Nephron (organoid): ENCODE measurements around the gene KRTAP10-3.

Experiments used
- H3K27ac Mint-ChIP-seq, 3 experiments: 2 replicates each; pipeline ENCODE4 v1.8.0; 2020; ENCODE audit warnings: mixed read lengths in 3 of 3, mild to moderate bottlenecking in 2 of 3, moderate library complexity in 1 of 3
- H3K27me3 Mint-ChIP-seq: 2 replicates; pipeline ENCODE4 v1.8.0; 2021; ENCODE audit warnings: low read depth, mild to moderate bottlenecking, moderate library complexity, mixed read lengths
- H3K36me3 Mint-ChIP-seq: 2 replicates; pipeline ENCODE4 v1.8.0; 2020; ENCODE audit warnings: low read depth, mixed read lengths
- H3K4me1 Mint-ChIP-seq: 2 replicates; pipeline ENCODE4 v1.8.0; 2020; ENCODE audit warnings: mixed read lengths
- H3K4me3 Mint-ChIP-seq, 3 experiments: 2 replicates each; pipeline ENCODE4 v1.8.0; 2020; ENCODE audit warnings: mild to moderate bottlenecking in 3 of 3, mixed read lengths in 3 of 3, moderate library complexity in 2 of 3
- H3K9me3 Mint-ChIP-seq: 2 replicates; pipeline ENCODE4 v1.8.0; 2020; ENCODE audit warnings: mixed read lengths
- TF ChIP-seq, protein P1 (sequence below), 3 experiments: fragments of 200-600 bp; sonication (generic); IDR thresholded peaks; one replicate each; pipeline ENCODE4 v1.5.0; 2021; ENCODE audit warnings: antibody characterized with exemption in 3 of 3; ENCODE audit not compliant: unreplicated experiment in 3 of 3

The KRTAP10-3 gene

DNA sequence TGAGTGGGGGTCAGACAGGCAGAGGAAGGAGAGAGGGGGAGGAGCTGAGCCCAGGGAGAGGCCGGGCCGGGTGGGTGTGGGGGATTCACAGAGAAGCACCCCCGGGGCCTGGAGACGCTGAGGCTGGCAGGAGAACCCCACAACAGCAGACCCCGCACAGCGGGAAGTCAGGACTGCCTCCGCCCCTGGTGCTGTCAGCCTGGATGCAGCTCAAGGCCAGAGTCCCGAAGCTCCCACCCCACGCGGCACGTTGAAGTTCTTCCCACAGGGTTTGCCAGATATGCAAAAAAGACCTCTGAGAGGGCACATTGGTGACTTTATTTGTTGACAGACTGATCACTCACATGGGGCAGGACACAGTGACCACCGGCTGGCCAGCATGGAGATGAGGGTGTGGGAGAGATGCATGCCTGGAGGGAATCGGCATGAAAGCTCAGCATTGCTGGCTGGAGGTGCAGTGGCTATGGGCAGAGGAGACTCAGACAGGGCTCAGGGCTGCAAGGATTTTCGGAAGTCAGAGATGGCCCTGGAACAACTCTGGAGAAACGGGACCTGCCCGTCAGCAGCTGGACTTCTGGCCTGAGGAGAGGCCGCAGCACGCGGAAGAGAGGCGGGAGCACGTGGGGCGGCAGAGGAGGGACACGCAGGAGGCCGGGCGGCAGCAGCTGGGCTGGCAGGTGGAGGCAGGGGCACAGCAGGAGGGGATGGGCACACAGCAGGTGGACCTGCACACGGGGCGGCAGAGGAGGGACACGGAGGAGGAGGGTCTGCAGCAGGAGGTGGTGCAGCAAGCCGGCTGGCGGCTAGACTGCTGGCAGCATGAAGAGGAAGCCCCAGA, 885 bp downstream of the KRTAP10-3 start:
- Mint-ChIP-seq H3K27me3 (peaks cover 28% of the 10 kb centered on the region), H3K4me1 (peaks cover 33% of the 10 kb centered on the region), H3K4me3 (peak overlapping the region in 1 of 3 experiments; percentile 16), H3K9me3 (peaks cover 24% of the 10 kb centered on the region), H3K36me3 (no peaks in the 10 kb centered on the region), H3K27ac (no peak overlapping the region)
- TF ChIP-seq, protein P1, sequence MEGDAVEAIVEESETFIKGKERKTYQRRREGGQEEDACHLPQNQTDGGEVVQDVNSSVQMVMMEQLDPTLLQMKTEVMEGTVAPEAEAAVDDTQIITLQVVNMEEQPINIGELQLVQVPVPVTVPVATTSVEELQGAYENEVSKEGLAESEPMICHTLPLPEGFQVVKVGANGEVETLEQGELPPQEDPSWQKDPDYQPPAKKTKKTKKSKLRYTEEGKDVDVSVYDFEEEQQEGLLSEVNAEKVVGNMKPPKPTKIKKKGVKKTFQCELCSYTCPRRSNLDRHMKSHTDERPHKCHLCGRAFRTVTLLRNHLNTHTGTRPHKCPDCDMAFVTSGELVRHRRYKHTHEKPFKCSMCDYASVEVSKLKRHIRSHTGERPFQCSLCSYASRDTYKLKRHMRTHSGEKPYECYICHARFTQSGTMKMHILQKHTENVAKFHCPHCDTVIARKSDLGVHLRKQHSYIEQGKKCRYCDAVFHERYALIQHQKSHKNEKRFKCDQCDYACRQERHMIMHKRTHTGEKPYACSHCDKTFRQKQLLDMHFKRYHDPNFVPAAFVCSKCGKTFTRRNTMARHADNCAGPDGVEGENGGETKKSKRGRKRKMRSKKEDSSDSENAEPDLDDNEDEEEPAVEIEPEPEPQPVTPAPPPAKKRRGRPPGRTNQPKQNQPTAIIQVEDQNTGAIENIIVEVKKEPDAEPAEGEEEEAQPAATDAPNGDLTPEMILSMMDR (IDR thresholded peaks at IDR 0.05; ENCODE audit: unreplicated experiment in 3 of 3) = no peak

DNA sequence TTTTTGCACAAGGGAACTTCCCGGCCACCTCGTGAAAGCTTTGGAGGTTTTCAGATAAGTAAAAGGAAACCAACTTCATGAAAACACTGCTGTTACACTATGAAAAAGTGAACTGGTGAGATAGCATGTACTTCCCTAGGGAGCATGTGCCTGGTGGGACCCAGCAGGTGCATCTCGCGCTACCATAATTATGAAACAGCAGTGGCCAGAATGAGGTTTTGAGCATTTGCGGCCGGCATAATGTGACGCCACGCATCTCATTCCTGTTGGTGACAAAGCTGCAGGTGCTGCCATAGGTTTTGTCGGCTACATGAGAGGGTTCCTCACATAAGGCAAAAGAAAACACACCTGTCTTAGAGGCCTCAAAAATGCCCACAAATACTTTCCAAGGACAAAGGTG, 1.7 kb downstream of the KRTAP10-3 start:
- no peaks in the 10 kb centered on the region for H3K36me3 Mint-ChIP-seq
- TF ChIP-seq, protein P1 (IDR thresholded peaks at IDR 0.05; ENCODE audit: unreplicated experiment in 3 of 3) = no peak
- H3K27ac Mint-ChIP-seq = no peak overlapping the region
- no peak overlapping the region for H3K4me3 Mint-ChIP-seq
- peaks cover 33% of the 10 kb centered on the region for H3K4me1 Mint-ChIP-seq
- peaks cover 18% of the 10 kb centered on the region for H3K9me3 Mint-ChIP-seq
- H3K27me3 Mint-ChIP-seq = peaks cover 30% of the 10 kb centered on the region

DNA sequence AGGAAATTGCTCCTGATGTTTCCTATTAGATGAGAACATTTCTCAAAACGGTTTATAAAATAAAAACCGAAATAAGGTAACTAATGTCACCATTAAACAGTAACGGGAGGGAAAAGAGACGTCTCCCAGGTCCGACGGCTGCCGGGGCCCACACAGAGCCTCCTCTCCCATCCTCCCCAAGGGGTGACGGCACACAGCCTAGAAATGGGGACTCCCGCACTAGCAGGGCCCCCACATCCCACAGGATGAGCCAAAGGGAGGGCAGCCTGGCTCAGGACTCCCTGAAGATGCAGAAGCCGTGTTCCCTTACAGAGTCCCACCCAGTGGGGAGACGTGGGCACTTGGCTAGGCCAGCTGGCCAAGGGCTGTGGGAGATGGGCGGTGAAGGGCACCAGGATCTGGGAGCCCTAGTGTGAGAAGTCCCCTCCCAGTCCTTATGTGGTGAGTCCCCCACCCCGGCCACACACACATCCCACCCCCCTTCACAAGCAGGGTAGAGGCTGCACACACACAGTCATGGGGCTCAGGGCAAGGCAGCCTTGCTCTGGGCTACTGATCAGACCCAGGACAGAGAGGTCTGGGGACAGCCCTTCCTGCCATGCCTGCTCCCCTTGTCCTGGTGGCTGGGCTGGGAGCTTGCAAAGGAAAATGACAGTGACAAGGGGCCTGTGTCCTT, 3.3 kb downstream of the KRTAP10-3 start:
- Mint-ChIP-seq H3K4me3 (no peak overlapping the region), H3K36me3 (no peaks in the 10 kb centered on the region), H3K27me3 (peaks cover 33% of the 10 kb centered on the region), H3K27ac (no peak overlapping the region), H3K4me1 (peaks cover 33% of the 10 kb centered on the region), H3K9me3 (peaks cover 11% of the 10 kb centered on the region)
- TF ChIP-seq, protein P1 (IDR thresholded peaks at IDR 0.05; ENCODE audit: unreplicated experiment in 3 of 3) = no peak

DNA sequence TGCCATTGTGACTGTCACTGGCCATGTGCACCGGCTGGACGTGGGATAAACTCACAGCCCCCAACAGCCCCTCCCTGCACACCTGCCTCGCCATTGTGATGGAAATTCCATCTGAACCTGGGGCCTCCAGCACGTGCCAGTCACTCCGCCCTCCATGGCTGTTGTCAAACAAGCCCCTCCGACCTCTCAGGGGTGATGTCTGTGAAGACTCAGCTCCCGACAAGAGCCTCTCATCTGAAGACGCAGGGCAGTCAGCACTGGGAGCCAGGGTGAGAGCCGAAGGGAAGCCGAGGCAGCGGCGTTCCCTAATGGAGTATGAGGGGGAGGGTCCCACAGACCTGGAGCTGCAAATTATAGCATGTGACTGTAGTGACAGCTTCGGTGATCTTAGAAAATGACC, 5.9 kb downstream of the KRTAP10-3 start:
- H3K4me3 Mint-ChIP-seq = no peak overlapping the region
- H3K36me3 Mint-ChIP-seq = no peaks in the 10 kb centered on the region
- H3K27ac Mint-ChIP-seq = no peak overlapping the region
- H3K27me3 Mint-ChIP-seq = peaks cover 26% of the 10 kb centered on the region
- H3K4me1 Mint-ChIP-seq = peaks cover 42% of the 10 kb centered on the region
- H3K9me3 Mint-ChIP-seq = peaks cover 1% of the 10 kb centered on the region
- TF ChIP-seq, protein P1 (IDR thresholded peaks at IDR 0.05; ENCODE audit: unreplicated experiment in 3 of 3) = no peak

DNA sequence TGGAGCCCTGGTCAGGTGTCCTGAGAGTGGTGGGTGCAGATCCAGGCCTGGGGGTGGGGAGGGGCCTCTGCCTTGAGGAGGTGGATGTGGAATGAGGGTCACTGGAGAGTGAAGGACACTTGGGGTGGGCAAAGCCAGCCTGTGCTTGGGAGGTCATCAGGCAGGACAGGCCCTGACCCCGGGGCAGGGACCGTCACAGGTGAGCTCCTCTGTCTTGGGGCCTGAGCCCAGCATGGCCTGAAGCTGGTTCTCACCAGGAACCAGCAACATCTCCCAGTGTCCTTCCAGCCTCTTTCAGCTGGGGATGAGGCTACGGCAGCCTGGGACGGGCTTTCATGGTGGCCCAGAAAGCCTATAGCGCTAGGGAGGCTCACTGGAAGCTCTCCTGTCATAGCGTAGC, 6.5 kb downstream of the KRTAP10-3 start:
- Mint-ChIP-seq H3K27me3 (peaks cover 24% of the 10 kb centered on the region), H3K4me1 (peaks cover 36% of the 10 kb centered on the region), H3K9me3 (peaks cover 6% of the 10 kb centered on the region), H3K36me3 (peaks cover 4% of the 10 kb centered on the region), H3K4me3 (no peak overlapping the region), H3K27ac (no peak overlapping the region)
- TF ChIP-seq, protein P1 (IDR thresholded peaks at IDR 0.05; ENCODE audit: unreplicated experiment in 3 of 3) = no peak
